Right lobe of liver (tissue), 6 donors: ENCODE measurements around the gene NCLN. TPM values are rescaled to one million over a fixed set of nuclear protein-coding genes. Genes with fewer than 3 reads are reported as not detected.

Source experiments
- ATAC-seq, 4 donors: fragments of 200-7000 bp; cut with Tn5 transposase; one replicate each; pipeline ENCODE4 v1.9.1; 2020; ENCODE audit warnings: mild to moderate bottlenecking in 4 of 4, moderate library complexity in 4 of 4
- DNase-seq, 3 donors: peaks; one replicate each; pipeline ENCODE4 v3.0.0-alpha.2; 2020
- H3K27ac ChIP-seq, 3 donors: fragments of 200-600 bp; one replicate each; pipeline ENCODE4 v1.8.0; 2022
- H3K27me3 ChIP-seq, 2 donors: fragments of 200-600 bp; one replicate each; pipeline ENCODE4 v1.8.0; 2022
- H3K36me3 ChIP-seq, 4 donors: fragments of 200-600 bp; sonication (generic) in 1 of 4; one replicate each; pipeline versions ENCODE4 v1.5.1 to v1.8.0; 2017 to 2022; ENCODE audit warnings: control low read depth in 1 of 4
- H3K4me1 ChIP-seq, 4 donors: fragments of 200-600 bp; sonication (generic) in 1 of 4; one replicate each; pipeline versions ENCODE4 v1.5.1 to v1.8.0; 2017 to 2022; ENCODE audit warnings: control low read depth in 1 of 4
- H3K4me3 ChIP-seq, 3 donors: fragments of 200-600 bp; one replicate each; pipeline ENCODE4 v1.8.0; 2022
- H3K9me3 ChIP-seq, 4 donors: fragments of 200-600 bp; sonication (generic) in 1 of 4; one replicate each; pipeline versions ENCODE4 v1.5.1 to v1.8.0; 2017 to 2022; ENCODE audit warnings: control low read depth in 1 of 4
- POLR2A ChIP-seq: fragments of 450-650 bp; IDR thresholded peaks from one replicate; pipeline ENCODE4 v1.6.1; 2017; ENCODE audit warnings: antibody characterized with exemption, mild to moderate bottlenecking
- WGBS: methylation state at CpG from one replicate; pipeline ENCODE4 v1.1.6; 2018; ENCODE audit warnings: low coverage, low lambda C conversion rate; ENCODE audit not compliant: insufficient coverage; ENCODE audit errors: missing lambda C conversion rate; 5-methylcytosine and 5-hydroxymethylcytosine counted together
- intact Hi-C, 2 donors: fragments of 100-400 bp; cut with DNase I; formaldehyde crosslinking; loops; one replicate each; pipeline versions ENCODE4 v1.11.2 to v1.14.1; 2022
- total RNA-seq, 6 experiments: library from RNA; depleted of rRNA in 2 of 6; stranded (reverse); fragments of >200 nt in 2 of 6; fragmentation: NEBNext Ultra II Directional in 3 of 6; extraction: Animal tissue kit (Norgen Biotek cat#: 25700) in 3 of 6; gene quantifications; one replicate each; pipeline versions ENCODE4 v1.1.0 to v1.2.4, GENCODE V29; 2016 to 2023
- TF ChIP-seq, protein P1 (sequence below), 4 donors: fragments of 200-600 bp in 3 of 4; fragments of 450-650 bp in 1 of 4; IDR thresholded peaks; one replicate each; pipeline versions ENCODE4 v1.5.1 to v1.8.0; 2016 to 2022; ENCODE audit warnings: antibody characterized with exemption in 4 of 4, mild to moderate bottlenecking in 2 of 4
- donor health status: DM: no; HTN: yes; CAD: no.
- donor health status: DM: no; HTN: no; CAD: no.
- donor health status: DM: no; HTN: no; CAD: no.
- donor health status: DM: no; HTN: yes; CAD: no.
- donor health status: DM: no; HTN: yes; CAD: no.

The NCLN gene
- total RNA-seq, 6 experiments from 2014 or later, result 32.0 to 59.9 (median 40.4) TPM

DNA sequence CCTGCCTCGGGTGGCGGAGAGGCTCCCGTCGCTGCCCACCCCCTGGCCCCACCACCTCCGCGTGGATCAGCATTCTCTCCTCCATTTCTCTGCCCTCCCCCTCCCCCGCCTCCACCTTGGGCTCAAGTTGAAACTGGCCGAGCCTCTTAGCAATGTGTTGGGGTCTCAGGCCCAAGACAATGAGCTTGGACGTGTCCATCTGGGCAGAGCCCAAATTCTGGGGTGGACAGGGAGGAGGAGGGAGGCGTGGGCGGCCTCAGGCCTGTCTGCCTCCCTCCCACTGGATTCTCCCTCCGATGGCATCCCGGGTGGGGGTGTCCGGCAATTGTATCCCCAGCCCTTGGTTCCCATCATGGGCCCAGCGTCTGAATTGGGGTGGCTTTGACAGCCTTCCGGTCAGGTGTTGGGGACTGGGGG, 40.0 kb downstream of the NCLN start:
- Histone ChIP-seq H3K36me3 (no peaks in the 10 kb centered on the region), H3K27me3 (peaks cover 0 to 14% of the 10 kb centered on the region in 2 donors), H3K4me1 (no peaks in the 10 kb centered on the region), H3K4me3 (no peak overlapping the region), H3K9me3 (no peaks in the 10 kb centered on the region), H3K27ac (no peak overlapping the region)
- 18% methylated on average over 9 of the region's 16 CpGs for WGBS
- DNase-seq (no peak), ATAC-seq (no peak)
- no peak for TF ChIP-seq POLR2A
- TF ChIP-seq, protein P1, sequence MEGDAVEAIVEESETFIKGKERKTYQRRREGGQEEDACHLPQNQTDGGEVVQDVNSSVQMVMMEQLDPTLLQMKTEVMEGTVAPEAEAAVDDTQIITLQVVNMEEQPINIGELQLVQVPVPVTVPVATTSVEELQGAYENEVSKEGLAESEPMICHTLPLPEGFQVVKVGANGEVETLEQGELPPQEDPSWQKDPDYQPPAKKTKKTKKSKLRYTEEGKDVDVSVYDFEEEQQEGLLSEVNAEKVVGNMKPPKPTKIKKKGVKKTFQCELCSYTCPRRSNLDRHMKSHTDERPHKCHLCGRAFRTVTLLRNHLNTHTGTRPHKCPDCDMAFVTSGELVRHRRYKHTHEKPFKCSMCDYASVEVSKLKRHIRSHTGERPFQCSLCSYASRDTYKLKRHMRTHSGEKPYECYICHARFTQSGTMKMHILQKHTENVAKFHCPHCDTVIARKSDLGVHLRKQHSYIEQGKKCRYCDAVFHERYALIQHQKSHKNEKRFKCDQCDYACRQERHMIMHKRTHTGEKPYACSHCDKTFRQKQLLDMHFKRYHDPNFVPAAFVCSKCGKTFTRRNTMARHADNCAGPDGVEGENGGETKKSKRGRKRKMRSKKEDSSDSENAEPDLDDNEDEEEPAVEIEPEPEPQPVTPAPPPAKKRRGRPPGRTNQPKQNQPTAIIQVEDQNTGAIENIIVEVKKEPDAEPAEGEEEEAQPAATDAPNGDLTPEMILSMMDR (IDR thresholded peaks at IDR 0.05), result no peak
- intact Hi-C loops, result no loop called here

DNA sequence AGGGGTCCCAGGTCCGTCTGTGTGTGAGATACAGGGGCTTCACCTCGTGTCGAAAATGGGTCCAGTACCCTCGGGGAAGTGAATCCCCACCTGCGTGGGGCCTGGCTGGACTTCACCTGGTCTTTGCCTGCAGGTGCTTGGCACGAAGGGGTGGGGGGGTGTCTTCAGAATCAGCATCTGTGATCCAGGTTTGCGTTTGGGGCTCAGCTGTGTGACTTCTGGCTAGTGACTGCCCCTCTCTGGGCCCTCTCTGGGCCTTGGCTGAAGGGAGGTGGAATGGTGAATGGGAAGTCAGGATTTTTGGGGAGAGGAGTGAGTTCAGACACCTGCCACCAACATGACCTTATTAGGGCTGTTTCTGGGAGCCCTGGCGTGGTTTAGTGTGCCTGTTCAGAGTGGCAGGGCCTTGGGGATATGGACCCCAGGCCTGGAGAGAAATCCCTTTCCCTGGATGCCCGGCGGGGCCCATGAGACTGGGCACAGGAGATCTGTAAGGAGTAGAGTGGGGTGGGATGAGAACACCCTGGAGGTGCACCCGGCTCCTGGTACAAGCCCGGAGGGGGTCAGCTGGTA, 41.4 kb downstream of the NCLN start:
- H3K4me3 ChIP-seq, result no peak overlapping the region
- intact Hi-C loops, result no loop called here
- no peaks in the 10 kb centered on the region for H3K36me3 ChIP-seq
- no peaks in the 10 kb centered on the region for H3K9me3 ChIP-seq
- H3K4me1 ChIP-seq, result no peaks in the 10 kb centered on the region
- ATAC-seq (no peak), DNase-seq (no peak)
- 68% methylated on average over 5 of the region's 12 CpGs for WGBS
- no peak for TF ChIP-seq POLR2A
- TF ChIP-seq, protein P1 (IDR thresholded peaks at IDR 0.05), result no peak
- no peak overlapping the region for H3K27ac ChIP-seq
- peaks cover 0 to 14% of the 10 kb centered on the region in 2 donors for H3K27me3 ChIP-seq

DNA sequence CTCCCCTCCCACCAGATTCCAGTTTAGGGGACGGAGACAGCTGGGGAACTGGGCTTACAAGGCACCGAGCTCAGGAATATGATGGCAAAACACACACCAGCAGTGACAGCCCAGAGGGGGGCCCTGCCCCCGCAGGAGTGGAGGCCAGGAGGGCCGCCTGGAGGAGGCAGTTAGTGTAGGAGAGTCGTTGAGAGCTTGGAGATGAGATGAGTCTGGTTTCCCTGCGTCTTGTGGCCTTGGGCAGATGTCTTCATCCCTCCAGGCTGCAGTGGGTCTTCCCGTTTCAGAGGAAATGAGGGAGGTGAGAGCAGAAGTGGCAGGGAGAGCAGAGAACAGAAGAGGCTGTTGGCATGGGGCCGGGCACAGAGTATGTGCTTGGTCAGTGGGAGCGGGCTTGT, 43.6 kb downstream of the NCLN start:
- TF ChIP-seq POLR2A, result no peak
- TF ChIP-seq, protein P1 (IDR thresholded peaks at IDR 0.05), result no peak
- H3K36me3 ChIP-seq, result no peaks in the 10 kb centered on the region
- H3K4me3 ChIP-seq, result no peak overlapping the region
- H3K4me1 ChIP-seq, result no peaks in the 10 kb centered on the region
- intact Hi-C loops, result no loop called here
- ATAC-seq (no peak), DNase-seq (no peak)
- 43% methylated on average over 7 of the region's 9 CpGs for WGBS
- no peaks in the 10 kb centered on the region for H3K9me3 ChIP-seq
- H3K27me3 ChIP-seq, result peaks cover 0 to under 1% of the 10 kb centered on the region in 2 donors
- H3K27ac ChIP-seq, result no peak overlapping the region

DNA sequence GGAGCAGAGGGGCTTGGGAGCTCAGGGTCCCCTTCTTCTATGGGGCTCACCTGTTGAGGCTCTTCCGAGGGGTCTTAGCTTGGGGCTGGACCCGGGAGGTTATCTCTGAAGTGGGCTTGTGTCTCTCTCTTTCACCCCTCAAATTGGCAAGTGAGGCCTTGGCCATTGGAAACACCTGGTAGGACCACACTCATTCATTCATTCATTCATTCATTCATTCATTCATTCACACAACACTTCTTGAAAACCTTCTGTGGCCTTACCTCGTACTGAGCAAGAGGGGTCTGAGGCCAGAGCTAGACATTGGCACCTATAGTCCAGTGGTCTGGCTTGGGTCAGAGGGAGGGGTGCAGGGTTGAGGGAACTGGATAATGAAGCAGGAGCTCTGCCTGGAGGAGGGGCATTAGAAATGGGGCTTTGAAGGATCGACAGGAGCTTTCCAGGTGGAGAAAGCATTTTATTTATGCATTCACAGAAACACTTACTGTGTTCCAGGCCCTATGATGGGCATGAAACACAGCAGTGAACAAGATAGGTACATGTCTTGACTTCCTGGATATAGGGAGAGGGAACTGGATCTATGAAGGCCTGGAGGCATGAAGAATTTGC, 44.3 kb downstream of the NCLN start:
- TF ChIP-seq POLR2A, result no peak
- TF ChIP-seq, protein P1 (IDR thresholded peaks at IDR 0.05), result no peak
- WGBS, result 71% methylated on average over 2 of the region's 4 CpGs
- no peak for DNase-seq
- Histone ChIP-seq H3K36me3 (no peaks in the 10 kb centered on the region), H3K9me3 (no peaks in the 10 kb centered on the region), H3K27me3 (no peaks in the 10 kb centered on the region), H3K4me3 (no peak overlapping the region), H3K27ac (no peak overlapping the region), H3K4me1 (no peaks in the 10 kb centered on the region)
- ATAC-seq, result no peak
- intact Hi-C loops, result no loop called here
